Measurements from ENCODE around the gene FBL.
"Not testable (repeated sequence)": the region's sequence is repeated elsewhere in the genome, so short reads cannot be mapped to it uniquely, and the experiment has no call there.

- not testable (repeated sequence) for TF ChIP-seq CTCF (IDR thresholded peaks at IDR 0.05; ENCODE audit: insufficient read depth, low read length, poor library complexity, severe bottlenecking); EZH2phosphoT487 (conservative IDR thresholded peaks at IDR 0.05; ENCODE audit: low read length)
Measured at GRCh38 chr19:39878866-39879265, 32.7 kb upstream of the FBL start.

Measured in SU-DHL-6 (cell line).